Thoracic aorta (tissue), 2 donors: ENCODE data around the gene FAM204A. TPM values are rescaled to one million over a fixed set of nuclear protein-coding genes. Genes with fewer than 3 reads are reported as not detected.

Source experiments
- ATAC-seq: fragments of 150-250 bp; one replicate; pipeline ENCODE4 v1.8.0; 2017; ENCODE audit warnings: low read depth; ENCODE audit not compliant: insufficient number of reproducible peaks, low FRiP score
- DNase-seq: peaks from one replicate; pipeline ENCODE4 v3.0.0-alpha.2; 2020; ENCODE audit warnings: low spot score
- H3K27ac ChIP-seq, 2 donors: fragments of 200-600 bp; sonication (generic); 1 replicate in 1 of 2; 2 replicates in 1 of 2; pipeline ENCODE4 v1.5.1; 2016; ENCODE audit warnings: mild to moderate bottlenecking in 2 of 2, moderate library complexity in 2 of 2
- H3K27me3 ChIP-seq: fragments of 200-600 bp; sonication (generic); replicated peaks from 2 replicates; pipeline ENCODE4 v1.6.0; 2016; ENCODE audit warnings: mild to moderate bottlenecking; ENCODE audit not compliant: insufficient read depth
- H3K36me3 ChIP-seq: fragments of 200-600 bp; sonication (generic); one replicate; pipeline ENCODE4 v1.5.1; 2016
- H3K4me1 ChIP-seq, 2 donors: fragments of 200-600 bp; sonication (generic); 1 replicate in 1 of 2; 2 replicates in 1 of 2; pipeline versions ENCODE4 v1.5.1 to v1.6.0; 2016; ENCODE audit warnings: low read depth in 2 of 2, mild to moderate bottlenecking in 1 of 2; ENCODE audit not compliant: control insufficient read depth in 1 of 2
- H3K4me3 ChIP-seq: fragments of 200-600 bp; sonication (generic); 2 replicates; pipeline ENCODE4 v1.5.1; 2016; ENCODE audit warnings: mild to moderate bottlenecking
- H3K9me3 ChIP-seq: fragments of 200-600 bp; sonication (generic); 2 replicates; pipeline ENCODE4 v1.5.1; 2016
- CTCF ChIP-seq: fragments of 200-600 bp; sonication (generic); IDR thresholded peaks from one replicate; pipeline ENCODE4 v1.5.1; 2019; ENCODE audit warnings: antibody characterized with exemption
- total RNA-seq, 2 donors: library from RNA; depleted of rRNA; stranded (reverse); fragments of >200 nt; gene quantifications; one replicate each; pipeline versions ENCODE4 v1.1.0 to v1.2.3, GENCODE V29; 2016

The FAM204A gene
- total RNA-seq, 2 donors from 2014 or later: 18.5 to 22.5 TPM

- H3K4me1 ChIP-seq: no peaks in the 10 kb centered on the region
- no peak for TF ChIP-seq CTCF
- ATAC-seq (no peak), DNase-seq (no peak)
- no peaks in the 10 kb centered on the region for H3K36me3 ChIP-seq
- no peak overlapping the region for H3K27ac ChIP-seq
- no peaks in the 10 kb centered on the region for H3K27me3 ChIP-seq
- H3K9me3 ChIP-seq: no peaks in the 10 kb centered on the region
- no peak overlapping the region for H3K4me3 ChIP-seq
These were observed 51.6 kb downstream of the FAM204A start for GRCh38 chr10:118290471-118290995.

- Histone ChIP-seq H3K27ac (no peak overlapping the region), H3K27me3 (no peaks in the 10 kb centered on the region), H3K4me3 (no peak overlapping the region), H3K9me3 (no peaks in the 10 kb centered on the region), H3K36me3 (no peaks in the 10 kb centered on the region), H3K4me1 (no peaks in the 10 kb centered on the region)
- no peak for TF ChIP-seq CTCF
- no peak for ATAC-seq
- no peak for DNase-seq
These were observed 54.9 kb downstream of the FAM204A start for GRCh38 chr10:118287076-118287806.

- no peaks in the 10 kb centered on the region for H3K9me3 ChIP-seq
- DNase-seq (no peak), ATAC-seq (no peak)
- H3K4me1 ChIP-seq: no peaks in the 10 kb centered on the region
- TF ChIP-seq CTCF: no peak
- no peaks in the 10 kb centered on the region for H3K36me3 ChIP-seq
- H3K27ac ChIP-seq: no peak overlapping the region
- H3K27me3 ChIP-seq: no peaks in the 10 kb centered on the region
- H3K4me3 ChIP-seq: no peak overlapping the region
These were observed 55.9 kb downstream of the FAM204A start for GRCh38 chr10:118286051-118286838.

GRCh38 chr10:118282670-118283069 lies 59.5 kb downstream of the FAM204A start:
- Histone ChIP-seq H3K36me3 (no peaks in the 10 kb centered on the region), H3K27ac (no peak overlapping the region), H3K4me1 (no peaks in the 10 kb centered on the region), H3K4me3 (no peak overlapping the region), H3K9me3 (peaks cover 3% of the 10 kb centered on the region), H3K27me3 (no peaks in the 10 kb centered on the region)
- no peak for TF ChIP-seq CTCF
- ATAC-seq: no peak
- DNase-seq: no peak

GRCh38 chr10:118278649-118279048 lies 63.5 kb downstream of the FAM204A start:
- DNase-seq (no peak), ATAC-seq (no peak)
- H3K4me3 ChIP-seq: no peak overlapping the region
- H3K27ac ChIP-seq: no peak overlapping the region
- H3K4me1 ChIP-seq: no peaks in the 10 kb centered on the region
- H3K27me3 ChIP-seq: no peaks in the 10 kb centered on the region
- peaks cover 3% of the 10 kb centered on the region for H3K9me3 ChIP-seq
- no peaks in the 10 kb centered on the region for H3K36me3 ChIP-seq
- no peak for TF ChIP-seq CTCF
